Central memory CD4-positive, alpha-beta T cell (primary cell): Measurements from ENCODE around the gene MLLT3.

Experiments used
- DNase-seq: peaks from one replicate; pipeline ENCODE4 v3.0.0; 2022
- total RNA-seq, 3 experiments: gene quantifications; one replicate each; lab custom pipeline; 2026; lab: John Stamatoyannopoulos, UW

Gene MLLT3
- 43.8 to 142 (median 95.5) reads per million in 3 experiments for total RNA-seq

DNA sequence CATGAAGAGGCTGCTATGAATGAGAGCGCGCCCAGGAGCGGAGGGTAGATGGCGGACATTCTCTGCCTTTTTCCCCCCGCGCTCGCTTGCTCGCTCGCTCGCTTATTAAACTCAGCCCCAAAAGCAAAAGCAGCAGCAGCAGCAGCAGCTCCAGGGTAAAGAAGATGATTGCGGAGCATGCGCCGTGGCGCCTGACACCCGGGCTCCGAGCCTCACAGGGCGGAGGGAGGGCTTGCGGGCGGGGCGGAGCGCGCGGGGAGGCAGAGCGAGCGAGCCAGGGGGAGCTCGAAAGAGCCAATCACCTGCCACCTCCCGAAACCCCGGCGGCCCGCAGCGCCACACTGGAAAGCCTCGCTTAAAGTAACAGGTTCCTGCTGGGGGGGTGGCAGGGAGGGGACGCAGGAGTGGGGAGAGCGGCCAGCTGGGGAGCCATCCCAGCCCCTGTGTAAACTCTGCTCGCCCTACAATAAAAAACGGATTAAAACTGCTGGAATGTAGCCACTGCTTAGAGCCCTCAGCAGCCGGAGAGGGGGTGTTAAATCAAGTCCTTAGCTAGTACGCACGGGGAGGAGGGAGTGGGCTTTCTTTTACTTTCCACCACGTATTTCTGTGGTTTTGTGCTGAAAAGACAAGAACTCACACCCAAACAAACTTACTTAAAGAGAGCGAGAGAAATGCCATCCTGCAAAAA is at the start of gene MLLT3:
Gene MLLT3 (minus strand): TSS at position 170 of the 691 bp plus-strand sequence.
- DNase-seq: peak; percentile 97

DNA sequence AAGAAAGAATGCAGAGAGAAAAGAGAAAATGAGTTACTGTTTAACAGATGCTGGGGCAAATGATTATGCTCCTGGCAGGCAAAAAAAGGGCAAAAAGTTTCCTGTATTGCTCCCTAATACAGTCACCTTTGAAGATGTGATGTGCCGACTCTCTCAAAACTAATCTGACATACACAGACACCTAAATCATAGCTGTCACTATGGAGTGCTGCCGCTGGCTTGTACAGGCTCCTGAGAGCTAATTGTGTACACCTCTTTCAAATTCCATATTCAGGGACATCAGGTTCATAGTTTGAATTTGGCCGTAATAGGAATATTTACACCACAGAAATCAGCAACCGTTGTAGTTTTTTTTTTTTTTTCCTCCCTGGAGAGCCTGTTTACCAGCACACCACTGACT is 49.3 kb upstream of the MLLT3 start:
- DNase-seq: no peak

GRCh38 chr9:20670395-20670794 is 48.1 kb upstream of the MLLT3 start:
- DNase-seq: no peak

DNA sequence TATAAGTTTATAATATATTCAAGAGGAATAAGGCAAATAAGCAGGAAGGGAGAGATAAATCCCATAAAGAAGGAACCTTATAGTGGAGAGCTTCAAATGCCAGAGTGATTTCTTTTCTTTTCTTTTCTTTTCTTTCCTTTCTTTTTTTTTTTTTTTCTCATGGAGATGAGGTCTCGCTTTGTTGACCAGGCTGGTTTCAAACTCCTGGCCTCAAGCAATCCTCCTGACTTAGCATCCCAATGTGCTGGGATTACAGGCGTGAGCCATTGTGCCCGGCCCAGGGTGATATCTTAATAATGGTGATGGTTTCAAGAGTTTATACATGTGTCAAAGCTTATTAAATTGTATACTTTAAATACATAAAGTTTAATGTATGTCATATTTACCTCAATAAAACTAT is 42.2 kb upstream of the MLLT3 start:
- DNase-seq: no peak

DNA sequence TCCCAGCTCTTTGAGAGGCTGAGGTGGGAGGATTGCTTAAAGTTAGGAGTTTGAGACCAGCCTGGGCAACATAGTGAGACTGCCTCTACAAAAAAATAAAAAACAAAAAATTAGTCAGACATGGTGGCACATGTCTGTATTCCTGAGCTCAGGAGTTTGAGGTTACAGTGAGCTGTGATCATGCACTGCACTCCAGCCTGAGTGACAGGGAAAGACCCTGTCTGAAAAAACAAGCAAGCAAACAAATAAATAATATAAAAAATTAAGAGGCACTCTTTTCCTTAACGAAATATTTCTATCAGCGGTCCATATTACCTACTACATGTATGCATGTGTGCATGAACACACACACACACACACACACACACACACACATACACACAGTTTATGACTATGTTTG is 40.8 kb upstream of the MLLT3 start:
- DNase-seq: no peak

GRCh38 chr9:20662156-20662555 is 39.9 kb upstream of the MLLT3 start:
- no peak for DNase-seq

DNA sequence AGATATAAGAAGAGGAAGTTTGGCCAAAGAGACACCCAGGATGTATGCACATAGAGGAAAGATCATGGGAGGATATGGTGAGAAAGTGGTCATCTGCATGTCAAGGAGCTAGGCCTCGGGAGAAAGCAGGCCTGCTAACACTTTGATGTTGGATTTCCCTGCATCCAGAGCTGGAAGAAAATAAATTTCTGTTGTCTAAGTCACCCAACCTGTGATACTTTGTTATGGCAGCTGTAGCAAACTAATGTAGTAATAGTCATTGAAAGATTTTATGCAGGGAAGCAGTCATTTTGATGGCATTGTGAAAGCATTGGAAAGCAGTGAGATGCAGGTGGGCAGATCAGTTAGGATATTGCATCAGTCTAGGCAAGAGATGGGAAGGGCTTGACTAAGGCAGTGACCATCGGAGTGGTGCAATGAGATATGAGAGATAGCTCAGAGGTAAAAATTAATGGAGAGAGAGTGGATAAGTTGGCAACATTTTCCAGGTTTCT is 37.2 kb upstream of the MLLT3 start:
- no peak for DNase-seq

GRCh38 chr9:20658677-20659473 is 36.6 kb upstream of the MLLT3 start:
- no peak for DNase-seq

DNA sequence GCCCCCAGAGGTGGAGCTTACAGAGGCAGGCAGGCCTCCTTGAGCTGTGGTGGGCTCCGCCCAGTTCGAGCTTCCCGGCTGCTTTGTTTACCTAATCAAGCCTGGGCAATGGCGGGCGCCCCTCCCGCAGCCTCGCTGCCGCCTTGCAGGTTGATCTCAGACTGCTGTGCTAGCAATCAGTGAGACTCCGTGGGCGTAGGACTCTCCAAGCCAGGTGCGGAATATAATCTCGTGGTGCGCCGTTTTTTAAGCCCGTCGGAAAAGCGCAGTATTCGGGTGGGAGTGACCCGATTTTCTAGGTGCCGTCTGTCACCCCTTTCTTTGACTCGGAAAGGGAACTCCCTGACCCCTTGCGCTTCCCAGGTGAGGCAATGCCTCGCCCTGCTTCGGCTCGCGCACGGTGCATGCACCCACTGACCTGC is 36.0 kb upstream of the MLLT3 start:
- DNase-seq: peak; percentile 52

DNA sequence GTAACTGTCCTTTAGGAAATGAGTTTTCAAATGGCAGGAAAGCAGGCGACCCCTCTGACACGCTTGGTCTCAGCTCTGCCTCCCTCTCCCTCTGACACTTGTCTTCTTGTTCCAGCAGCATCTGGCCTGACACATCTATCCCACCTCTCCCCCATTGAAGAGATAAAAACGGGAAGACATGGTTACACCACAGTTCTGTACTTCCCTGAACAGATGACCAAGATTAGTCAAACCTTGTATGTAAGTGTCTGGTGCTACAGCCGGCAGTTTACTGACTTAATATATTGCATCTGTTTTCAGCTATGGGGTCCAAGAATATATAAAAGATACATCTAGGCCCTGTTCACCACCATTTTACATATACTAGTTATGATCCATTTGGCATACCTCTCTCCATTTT is 29.6 kb upstream of the MLLT3 start:
- no peak for DNase-seq

- no peak for DNase-seq
Observed at GRCh38 chr9:20650750-20651299, 28.5 kb upstream of the MLLT3 start.

- no peak for DNase-seq
Observed at GRCh38 chr9:20650313-20650712, 28.0 kb upstream of the MLLT3 start.

DNA sequence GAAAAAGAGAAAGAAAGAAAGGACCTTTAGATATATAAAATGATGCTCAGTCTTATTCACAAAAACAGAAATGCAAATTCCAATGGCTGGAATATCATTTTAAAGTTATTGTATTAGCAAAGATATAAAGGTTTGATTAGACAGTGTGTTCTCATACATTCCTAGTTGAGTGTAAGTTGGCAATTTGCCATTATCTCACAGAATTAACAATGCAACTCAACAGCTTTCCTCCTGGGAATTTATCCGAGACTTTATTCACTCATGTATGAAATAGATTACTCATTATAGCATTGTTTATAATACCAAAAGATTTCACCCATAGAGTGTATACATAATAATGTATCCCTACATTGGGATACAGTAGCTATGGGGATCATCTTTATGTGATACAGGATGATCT is 27.1 kb upstream of the MLLT3 start:
- DNase-seq: no peak

DNA sequence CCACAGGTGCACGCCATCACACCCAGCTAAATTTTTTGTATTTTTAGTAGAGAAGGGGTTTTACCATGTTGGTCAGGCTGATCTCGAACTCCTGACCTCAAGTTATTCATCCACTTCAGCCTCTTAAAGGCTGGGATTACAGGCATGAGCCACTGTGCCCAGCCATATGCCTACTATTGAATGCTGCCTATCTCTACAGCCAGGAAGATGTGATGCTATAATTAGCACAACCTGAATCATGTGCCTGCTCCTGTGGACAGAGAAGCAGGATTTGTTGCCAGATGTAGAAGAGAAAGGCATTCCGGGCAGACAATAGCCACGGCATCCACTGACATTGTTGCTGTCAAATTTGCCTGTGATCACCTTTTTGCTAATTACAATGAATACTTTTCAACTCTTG is 24.4 kb upstream of the MLLT3 start:
- no peak for DNase-seq

DNA sequence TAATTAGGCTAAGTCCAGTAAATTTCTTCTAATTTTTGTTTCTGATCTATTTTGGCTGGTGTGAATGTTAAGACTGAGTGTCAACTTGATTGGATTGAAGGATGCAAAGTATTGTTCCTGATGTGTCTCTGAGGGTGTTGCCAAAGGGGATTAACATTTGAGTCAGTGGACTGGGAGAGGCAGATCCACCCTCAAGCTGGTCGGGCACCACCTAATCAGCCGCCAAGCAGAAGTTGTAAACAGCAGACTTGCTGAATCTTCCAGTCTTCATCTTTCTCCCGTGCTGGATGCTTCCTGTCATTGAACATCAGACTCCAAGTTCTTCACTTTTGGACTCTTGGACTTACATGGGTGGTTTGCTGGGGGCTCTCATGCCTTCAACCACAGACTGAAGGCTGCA is 21.4 kb upstream of the MLLT3 start:
- DNase-seq: no peak

GRCh38 chr9:20642045-20642444 is 19.7 kb upstream of the MLLT3 start:
- no peak for DNase-seq

GRCh38 chr9:20640331-20641187 is 18.3 kb upstream of the MLLT3 start:
- peak; percentile 69 for DNase-seq

GRCh38 chr9:20636888-20637440 is 14.7 kb upstream of the MLLT3 start:
- no peak for DNase-seq

DNA sequence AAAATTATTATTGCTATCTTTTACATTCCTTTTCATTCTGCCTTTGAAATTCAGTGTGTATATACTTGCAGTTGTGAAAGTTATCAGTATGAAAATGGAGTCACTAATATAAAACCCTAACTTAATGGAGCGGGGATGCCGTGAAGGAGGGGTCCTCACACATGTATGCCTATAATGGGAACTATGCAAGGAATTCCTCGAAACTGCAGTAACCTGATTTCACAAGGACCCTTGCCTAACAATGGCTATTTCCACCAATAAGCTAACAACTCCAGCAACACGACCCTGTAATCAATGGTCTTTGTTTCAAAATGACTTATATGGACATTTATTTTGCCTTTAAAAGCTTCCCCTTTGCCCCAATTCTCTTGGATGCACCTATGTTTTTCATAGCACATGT is 12.6 kb upstream of the MLLT3 start:
- no peak for DNase-seq

- DNase-seq: no peak
Observed at GRCh38 chr9:20632705-20633104, 10.4 kb upstream of the MLLT3 start.

DNA sequence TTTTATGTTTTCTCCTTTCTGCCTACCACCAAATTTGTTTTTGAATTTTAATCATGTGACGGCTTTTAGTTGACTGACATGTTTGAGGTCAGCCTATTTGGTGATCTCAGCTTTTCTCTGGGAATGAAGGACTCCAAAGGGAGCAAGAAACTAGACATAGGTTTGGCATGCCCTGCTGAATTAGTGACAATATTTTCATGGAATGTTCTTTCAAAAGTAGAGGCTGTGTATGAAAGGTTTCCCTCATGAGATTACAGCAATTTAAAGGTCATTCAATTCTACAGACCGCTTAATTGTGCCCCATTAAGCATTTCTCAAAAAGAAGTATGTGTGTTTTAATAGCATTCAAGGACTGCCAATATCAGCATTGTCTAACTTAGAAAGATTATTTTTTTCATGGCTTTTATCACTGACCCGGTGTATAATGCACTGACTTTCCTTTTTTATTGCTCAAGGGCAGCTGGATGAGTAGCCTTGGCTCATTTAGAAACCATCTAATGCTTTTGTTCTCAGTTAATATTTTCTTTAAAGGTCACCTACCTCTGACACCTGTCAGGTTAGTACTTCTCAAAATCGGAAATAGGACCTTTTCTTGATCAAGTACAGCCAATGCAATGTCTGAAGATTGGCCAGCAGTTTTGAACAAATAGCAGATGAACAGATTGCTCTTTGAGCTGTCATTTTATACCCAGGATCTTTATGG is 8.1 kb upstream of the MLLT3 start:
- no peak for DNase-seq

- DNase-seq: no peak
Observed at GRCh38 chr9:20625003-20625349, 2.7 kb upstream of the MLLT3 start.
